OCI-LY7 (cell line): Measurements from ENCODE around the gene CTBP2. TPM values are rescaled to one million over a fixed set of nuclear protein-coding genes. Genes with fewer than 3 reads are reported as not detected.

Experiments used
- BruUV-seq: library from RNA; stranded (reverse); fragments of 400-500 nt; replicated peaks from 2 replicates; lab custom pipeline; 2021; lab: Mats Ljungman, UMichigan
- CTCF ChIA-PET: fragments of 300-600 bp; sonication (Branson Sonifier 250); formaldehyde crosslinking; loops from one replicate; lab custom pipeline; 2022; ENCODE audit warnings: antibody characterized with exemption; ENCODE audit not compliant: unreplicated experiment; lab: Charles Lee
- POLR2A ChIA-PET: fragments of 300-600 bp; sonication (Branson Sonifier 250); formaldehyde crosslinking; loops from one replicate; lab custom pipeline; 2022; ENCODE audit warnings: antibody characterized with exemption; lab: Charles Lee
- DNase-seq: peaks from one replicate; pipeline ENCODE4 v3.0.0-alpha.2; 2015; ENCODE audit warnings: low spot score
- H2AFZ ChIP-seq: fragments of 200-600 bp; sonication (generic), shearing (Covaris generic); 2 replicates; pipeline ENCODE4 v1.6.1; 2014; ENCODE audit warnings: mild to moderate bottlenecking, antibody characterized with exemption, low read length, moderate library complexity
- H3K27ac ChIP-seq: fragments of 200-600 bp; sonication (generic); 2 replicates; pipeline ENCODE4 v1.5.1; 2014; ENCODE audit warnings: mixed run types, low read depth, mild to moderate bottlenecking, moderate library complexity, low read length, inconsistent platforms; ENCODE audit not compliant: poor library complexity, severe bottlenecking
- H3K36me3 ChIP-seq: fragments of 200-600 bp; sonication (generic); 2 replicates; pipeline ENCODE4 v1.6.1; 2014; ENCODE audit warnings: mild to moderate bottlenecking, antibody characterized with exemption, low read length, moderate library complexity, mixed read lengths; ENCODE audit not compliant: insufficient read depth
- H3K4me1 ChIP-seq: fragments of 200-600 bp; sonication (generic); 2 replicates; pipeline ENCODE4 v1.5.1; 2014; ENCODE audit warnings: mild to moderate bottlenecking, low read length; ENCODE audit not compliant: insufficient read depth, poor library complexity, severe bottlenecking
- H3K4me2 ChIP-seq: fragments of 200-600 bp; sonication (generic); 2 replicates; pipeline ENCODE4 v1.6.1; 2014; ENCODE audit warnings: mild to moderate bottlenecking, low read length
- H3K4me3 ChIP-seq: fragments of 200-600 bp; sonication (generic); 2 replicates; pipeline ENCODE4 v1.5.1; 2014; ENCODE audit warnings: mild to moderate bottlenecking, low read depth, low read length; ENCODE audit not compliant: poor library complexity, severe bottlenecking
- H3K79me2 ChIP-seq: fragments of 200-600 bp; sonication (generic); 2 replicates; pipeline ENCODE4 v1.6.1; 2016; ENCODE audit warnings: low read depth, mild to moderate bottlenecking, low read length, moderate library complexity, mixed read lengths; ENCODE audit not compliant: insufficient read depth
- H3K9me2 ChIP-seq: fragments of 200-600 bp; sonication (generic); 2 replicates; pipeline ENCODE4 v1.6.1; 2016; ENCODE audit warnings: mild to moderate bottlenecking, low read length, mixed read lengths; ENCODE audit not compliant: insufficient read depth
- H3K9me3 ChIP-seq: fragments of 200-600 bp; sonication (generic); 2 replicates; pipeline ENCODE4 v1.6.1; 2014; ENCODE audit warnings: mild to moderate bottlenecking, mixed run types, low read length, mixed read lengths
- H4K20me1 ChIP-seq: fragments of 200-600 bp; sonication (generic); 2 replicates; pipeline ENCODE4 v1.6.1; 2014; ENCODE audit warnings: mild to moderate bottlenecking, antibody characterized with exemption, low read length, moderate library complexity, mixed read lengths; ENCODE audit not compliant: insufficient read depth
- EZH2phosphoT487 ChIP-seq: fragments of 200-600 bp; sonication (generic); IDR thresholded peaks from 2 replicates; pipeline ENCODE4 v1.6.1; 2018; ENCODE audit warnings: low read depth, borderline replicate concordance, mild to moderate bottlenecking, mixed run types, antibody characterized with exemption, low read length, moderate library complexity, mixed read lengths
- intact Hi-C: fragments of 100-400 bp; cut with micrococcal nuclease; formaldehyde crosslinking; loops from one replicate; pipeline ENCODE4 v1.10.0; 2022; ENCODE audit not compliant: unreplicated experiment
- total RNA-seq, 2 experiments: library from RNA; depleted of rRNA in 1 of 2; stranded (reverse); fragments of >200 nt in 1 of 2; shearing (Covaris generic) in 1 of 2; gene quantifications; 2 replicates each; pipeline ENCODE4 v1.2.3, GENCODE V29; 2014 to 2022
- TF ChIP-seq, protein P1 (sequence below): fragments of 200-600 bp; sonication (generic); conservative IDR thresholded peaks from 2 replicates; pipeline ENCODE4 v1.5.1; 2014; ENCODE audit warnings: mild to moderate bottlenecking, antibody characterized with exemption, low read length, moderate library complexity, mixed read lengths

CTBP2 gene
- total RNA-seq, 2 experiments from 2014 or later: not detected

DNA sequence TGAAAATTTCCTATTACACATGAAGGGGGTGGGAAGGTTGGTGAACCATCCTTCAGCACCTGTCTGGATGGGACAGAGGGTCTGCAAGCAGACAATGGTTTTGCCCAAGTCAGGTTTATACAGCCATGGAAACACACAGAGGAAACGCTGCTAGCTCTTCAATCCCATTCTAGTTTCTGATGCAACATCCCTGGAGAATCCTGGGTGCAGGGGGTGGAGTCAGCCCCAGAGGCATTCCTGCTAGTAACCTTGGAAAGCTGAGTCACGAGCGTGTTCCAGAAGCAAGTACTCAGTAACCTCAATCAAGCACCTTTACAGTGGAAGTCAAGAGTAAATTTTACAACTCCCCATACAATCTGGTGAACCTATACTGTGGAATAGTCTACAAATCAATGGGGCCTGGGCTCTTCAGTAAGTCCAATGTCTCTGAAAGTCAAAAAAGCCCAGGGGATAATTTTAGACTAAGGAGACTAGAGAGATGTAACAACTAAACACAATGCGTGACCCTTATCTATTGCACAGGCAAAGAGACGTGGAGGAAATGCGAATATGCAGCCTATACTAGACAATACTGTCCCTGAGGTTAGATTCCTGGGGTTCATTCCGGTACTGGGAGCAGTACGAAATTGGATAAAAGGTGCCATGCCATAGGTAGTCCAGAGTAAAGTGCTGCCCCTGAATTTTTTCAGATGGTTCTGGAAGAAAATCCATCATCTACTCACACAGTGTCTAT lies 123.1 kb downstream of the CTBP2 start:
- H3K9me2 ChIP-seq: no peaks in the 10 kb centered on the region
- H3K36me3 ChIP-seq: no peaks in the 10 kb centered on the region
- H3K4me3 ChIP-seq: no peak overlapping the region
- H3K27ac ChIP-seq: no peak overlapping the region
- ChIA-PET POLR2A (no interaction called here), CTCF (interaction anchor here (0.6 kb wide), 1 partner anchor 1268 kb away, joined by 3 read pairs; no protein-coding TSS in a partner anchor)
- no peak for DNase-seq
- TF ChIP-seq EZH2phosphoT487: no peak
- TF ChIP-seq, protein P1, sequence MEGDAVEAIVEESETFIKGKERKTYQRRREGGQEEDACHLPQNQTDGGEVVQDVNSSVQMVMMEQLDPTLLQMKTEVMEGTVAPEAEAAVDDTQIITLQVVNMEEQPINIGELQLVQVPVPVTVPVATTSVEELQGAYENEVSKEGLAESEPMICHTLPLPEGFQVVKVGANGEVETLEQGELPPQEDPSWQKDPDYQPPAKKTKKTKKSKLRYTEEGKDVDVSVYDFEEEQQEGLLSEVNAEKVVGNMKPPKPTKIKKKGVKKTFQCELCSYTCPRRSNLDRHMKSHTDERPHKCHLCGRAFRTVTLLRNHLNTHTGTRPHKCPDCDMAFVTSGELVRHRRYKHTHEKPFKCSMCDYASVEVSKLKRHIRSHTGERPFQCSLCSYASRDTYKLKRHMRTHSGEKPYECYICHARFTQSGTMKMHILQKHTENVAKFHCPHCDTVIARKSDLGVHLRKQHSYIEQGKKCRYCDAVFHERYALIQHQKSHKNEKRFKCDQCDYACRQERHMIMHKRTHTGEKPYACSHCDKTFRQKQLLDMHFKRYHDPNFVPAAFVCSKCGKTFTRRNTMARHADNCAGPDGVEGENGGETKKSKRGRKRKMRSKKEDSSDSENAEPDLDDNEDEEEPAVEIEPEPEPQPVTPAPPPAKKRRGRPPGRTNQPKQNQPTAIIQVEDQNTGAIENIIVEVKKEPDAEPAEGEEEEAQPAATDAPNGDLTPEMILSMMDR: no peak
- no peaks in the 10 kb centered on the region for H4K20me1 ChIP-seq
- H3K9me3 ChIP-seq: no peaks in the 10 kb centered on the region
- H2AFZ ChIP-seq: no peak overlapping the region
- no TSS peak for BruUV-seq
- no peaks in the 10 kb centered on the region for H3K79me2 ChIP-seq
- no peaks in the 10 kb centered on the region for H3K4me1 ChIP-seq
- H3K4me2 ChIP-seq: no peak overlapping the region
- intact Hi-C loops: no loop called here

DNA sequence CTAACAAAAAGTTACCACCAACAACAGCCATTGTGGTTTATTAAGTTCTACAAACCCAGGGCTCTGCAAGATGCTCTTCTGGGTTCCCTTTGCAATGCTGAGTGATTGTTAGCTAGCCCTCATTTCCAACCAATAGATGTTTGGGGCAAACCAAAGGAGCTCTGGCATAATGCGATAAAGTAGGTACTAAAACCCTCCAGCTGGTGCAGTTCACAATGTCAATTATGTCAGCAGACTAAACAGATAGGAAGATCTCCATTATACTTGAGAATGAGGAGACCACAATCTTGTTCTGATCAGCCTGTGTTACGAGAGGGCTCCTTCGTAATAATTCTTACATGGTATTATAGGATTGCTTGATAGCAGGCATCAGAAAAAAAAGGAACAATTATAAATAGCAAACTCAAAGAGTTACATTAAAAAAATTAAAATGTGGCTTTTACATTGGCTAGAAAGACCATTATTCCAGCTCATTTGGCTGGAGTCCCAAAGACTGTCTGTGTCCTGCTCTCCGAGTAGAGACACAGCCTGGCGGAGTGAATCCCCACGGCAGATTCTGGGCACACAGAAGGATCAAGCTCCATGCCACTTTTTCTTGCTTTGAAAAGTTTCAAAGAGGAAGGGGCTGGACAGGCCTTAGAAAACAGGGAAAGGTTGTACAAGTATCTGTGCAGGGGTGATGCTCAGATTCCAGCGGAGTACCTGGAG lies 124.6 kb downstream of the CTBP2 start:
- Histone ChIP-seq H3K27ac (no peak overlapping the region), H3K9me3 (no peaks in the 10 kb centered on the region), H3K9me2 (no peaks in the 10 kb centered on the region), H4K20me1 (no peaks in the 10 kb centered on the region), H3K4me3 (no peak overlapping the region), H3K4me1 (no peaks in the 10 kb centered on the region), H3K79me2 (no peaks in the 10 kb centered on the region), H3K36me3 (no peaks in the 10 kb centered on the region), H2AFZ (no peak overlapping the region), H3K4me2 (no peak overlapping the region)
- POLR2A ChIA-PET: no interaction called here
- BruUV-seq: no TSS peak
- TF ChIP-seq EZH2phosphoT487: no peak
- TF ChIP-seq, protein P1: no peak
- CTCF ChIA-PET: interaction anchor here (0.6 kb wide), 1 partner anchor 12 kb away, joined by 3 read pairs; no protein-coding TSS in a partner anchor
- intact Hi-C loops: no loop called here
- no peak for DNase-seq
